ENCODE data around the gene TCAIM. TPM values are rescaled to one million over a fixed set of nuclear protein-coding genes. Genes with fewer than 3 reads are reported as not detected.

The TCAIM gene
- total and polyA plus RNA-seq, 2 donors (not counting 3 experiments of a cell fraction or from before 2014, with no cell fraction given): 9.2 to 18.2 TPM

DNA sequence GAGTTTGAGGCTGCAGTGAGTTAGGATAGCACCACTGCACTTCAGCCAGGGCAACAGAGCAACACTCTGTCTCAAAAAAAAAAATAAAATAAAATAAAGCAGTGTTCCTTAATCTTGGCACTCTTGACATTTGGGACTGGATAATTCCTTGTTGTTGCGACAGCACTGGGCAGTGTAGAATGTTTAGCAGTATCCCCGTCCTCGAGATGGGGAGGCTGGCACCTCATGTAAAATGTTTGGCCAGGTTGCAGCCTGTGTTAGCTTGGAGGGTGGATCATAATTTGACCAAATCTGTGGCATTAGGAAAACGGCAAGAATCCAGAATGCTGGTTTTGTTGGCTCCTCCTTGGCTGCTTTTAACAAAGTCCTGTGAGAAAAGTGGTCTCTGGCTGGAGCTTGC is 91.9 kb downstream of the TCAIM start:
- Histone ChIP-seq H3K4me2 (ENCODE audit: insufficient read depth, low read length) (no peak overlapping the region), H3K79me2 (ENCODE audit: control insufficient read depth, insufficient read depth, low read length) (no peaks in the 10 kb centered on the region), H3K36me3 (ENCODE audit: control insufficient read depth in 2 of 2, extremely low read depth in 1 of 2, insufficient read depth in 2 of 2, low read length in 2 of 2) (no peaks in the 10 kb centered on the region), H4K20me1 (replicated peaks; ENCODE audit: control insufficient read depth, extremely low read depth, insufficient read depth, low read length) (no peaks in the 10 kb centered on the region), H3K27me3 (ENCODE audit: control insufficient read depth in 2 of 2, insufficient read depth in 2 of 2, low read length in 2 of 2) (no peaks in the 10 kb centered on the region), H3K4me3 (replicated peaks in 1 of 3; ENCODE audit: insufficient read depth in 1 of 3, low read depth in 1 of 3, low read length in 3 of 3) (no peak overlapping the region), H3K27ac (ENCODE audit: insufficient read depth, low read depth, low read length) (no peak overlapping the region), H3K9me3 (replicated peaks; ENCODE audit: control insufficient read depth, insufficient read depth, low read length) (no peaks in the 10 kb centered on the region), H2AFZ (ENCODE audit: low read depth, low read length) (no peak overlapping the region), H3K4me1 (ENCODE audit: control insufficient read depth, extremely low read depth, insufficient read depth, low read length) (no peaks in the 10 kb centered on the region), H3K9me1 (replicated peaks; ENCODE audit: control insufficient read depth, extremely low read depth, insufficient read depth, low read length) (no peaks in the 10 kb centered on the region), H3K9ac (replicated peaks; ENCODE audit: extremely low read depth, insufficient read depth, low read length) (no peak overlapping the region)
- no peak for DNase-seq (ENCODE audit: low read depth, low spot score)
- TF ChIP-seq EZH2 (IDR thresholded peaks at IDR 0.05; ENCODE audit: borderline replicate concordance, low read depth, low read length, severe bottlenecking): no peak
- TF ChIP-seq GATA2 (IDR thresholded peaks at IDR 0.05; ENCODE audit: insufficient read depth, insufficient read length, low read depth, low read length): no peak
- no peak for TF ChIP-seq MYC (IDR thresholded peaks at IDR 0.05; ENCODE audit: low read depth, low read length)
- TF ChIP-seq, protein P1, sequence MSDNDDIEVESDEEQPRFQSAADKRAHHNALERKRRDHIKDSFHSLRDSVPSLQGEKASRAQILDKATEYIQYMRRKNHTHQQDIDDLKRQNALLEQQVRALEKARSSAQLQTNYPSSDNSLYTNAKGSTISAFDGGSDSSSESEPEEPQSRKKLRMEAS (IDR thresholded peaks at IDR 0.05; ENCODE audit: insufficient read depth, insufficient read length): no peak
- no peak for TF ChIP-seq POLR2A (IDR thresholded peaks at IDR 0.05; ENCODE audit: low read depth, low read length)
- TF ChIP-seq JUN (IDR thresholded peaks at IDR 0.05; ENCODE audit: borderline replicate concordance, insufficient read depth, insufficient read length, low read depth): no peak
- TF ChIP-seq FOS (IDR thresholded peaks at IDR 0.05; ENCODE audit: borderline replicate concordance, insufficient read depth, low read length): no peak
- no peak for TF ChIP-seq CTCF (IDR thresholded peaks at IDR 0.05; ENCODE audit: extremely low read depth in 1 of 2, insufficient read depth in 1 of 2, low read depth in 1 of 2, low read length in 2 of 2)
- TF ChIP-seq POLR2AphosphoS5 (IDR thresholded peaks at IDR 0.05; ENCODE audit: insufficient read depth, low read depth, low read length): no peak
- ChIA-PET CTCF (no interaction called here), POLR2A (no interaction called here)
- no peak for FAIRE-seq
- BruUV-seq (replicated peaks): no TSS peak
- intact Hi-C loops (cut with micrococcal nuclease): no loop called here
- dilution Hi-C loops (cut with MboI; ENCODE audit: extremely low pct_ligation_motif_present, low sequenced_read_pairs): no loop called here
